Aorta (tissue), 5 donors: ENCODE measurements around the gene PPP2R3B. TPM values are rescaled to one million over a fixed set of nuclear protein-coding genes. Genes with fewer than 3 reads are reported as not detected.

Experiments used
- ATAC-seq: fragments of 200-7000 bp; cut with Tn5 transposase; one replicate; pipeline ENCODE4 v1.9.1; 2022; ENCODE audit warnings: moderate library complexity; ENCODE audit not compliant: low FRiP score
- DNase-seq, 2 donors: peaks; one replicate each; pipeline ENCODE4 v3.0.0-alpha.2; 2020
- H3K27ac ChIP-seq, 2 donors: one replicate each; pipeline ENCODE4 v1.5.1; 2013; ENCODE audit warnings: low read length in 2 of 2, mild to moderate bottlenecking in 2 of 2, moderate library complexity in 2 of 2, control low read depth in 1 of 2, inconsistent platforms in 1 of 2, low read depth in 1 of 2
- H3K27me3 ChIP-seq, 2 donors: one replicate each; pipeline ENCODE4 v1.6.1; 2013; ENCODE audit warnings: control low read depth in 1 of 2, low read length in 1 of 2, mild to moderate bottlenecking in 1 of 2, moderate library complexity in 1 of 2; ENCODE audit not compliant: insufficient read depth in 2 of 2, control insufficient read depth in 1 of 2
- H3K36me3 ChIP-seq, 2 donors: one replicate each; pipeline ENCODE4 v1.6.1; 2013; ENCODE audit warnings: control low read depth in 1 of 2, low read length in 1 of 2, mild to moderate bottlenecking in 1 of 2; ENCODE audit not compliant: insufficient read depth in 2 of 2, control insufficient read depth in 1 of 2
- H3K4me1 ChIP-seq, 2 donors: one replicate each; pipeline ENCODE4 v1.6.1; 2013; ENCODE audit warnings: low read length in 2 of 2, control low read depth in 1 of 2, mild to moderate bottlenecking in 1 of 2, moderate library complexity in 1 of 2; ENCODE audit not compliant: insufficient read depth in 2 of 2, control insufficient read depth in 1 of 2
- H3K4me3 ChIP-seq, 2 donors: one replicate each; pipeline ENCODE4 v1.5.1; 2013; ENCODE audit warnings: low read length in 2 of 2, control low read depth in 1 of 2, mild to moderate bottlenecking in 1 of 2
- H3K9me3 ChIP-seq: one replicate; pipeline ENCODE4 v1.6.1; 2013; ENCODE audit warnings: mild to moderate bottlenecking, low read length; ENCODE audit not compliant: control insufficient read depth
- WGBS, 2 donors: extraction: QIAGEN DNeasy Blood & Tissue Kit; methylation state at CpG; one replicate each; pipeline ENCODE4 v1.1.7; 2013; 5-methylcytosine and 5-hydroxymethylcytosine counted together
- intact Hi-C, 2 donors: fragments of 100-400 bp; cut with DNase I; formaldehyde crosslinking; loops; one replicate each; pipeline versions ENCODE4 v1.14.2 to v1.15.0; 2022
- polyA plus RNA-seq, 2 donors: library from polyadenylated mRNA; stranded (reverse); fragments of 200-250 nt; gene quantifications; one replicate each; pipeline ENCODE4 v1.2.3, GENCODE V29; 2013
- total RNA-seq, 2 donors: library from RNA; stranded (reverse); fragmentation: NEBNext Ultra II Directional; extraction: Animal tissue kit (Norgen Biotek cat#: 25700); gene quantifications; one replicate each; pipeline ENCODE4 v1.2.1, GENCODE V29; 2021
- donor health status: healthy with polysubstance abuse.
- donor health status: Bipolar disorder and iron deficiency.
- donor health status: DM: no; HTN: no; CAD: no.
- donor health status: DM: no; HTN: no; CAD: no.
- donor health status: DM: yes; HTN: yes; CAD: no.

Gene PPP2R3B
- total and polyA plus RNA-seq, 4 donors: 3.1 to 41.8 (median 13.4) TPM

DNA sequence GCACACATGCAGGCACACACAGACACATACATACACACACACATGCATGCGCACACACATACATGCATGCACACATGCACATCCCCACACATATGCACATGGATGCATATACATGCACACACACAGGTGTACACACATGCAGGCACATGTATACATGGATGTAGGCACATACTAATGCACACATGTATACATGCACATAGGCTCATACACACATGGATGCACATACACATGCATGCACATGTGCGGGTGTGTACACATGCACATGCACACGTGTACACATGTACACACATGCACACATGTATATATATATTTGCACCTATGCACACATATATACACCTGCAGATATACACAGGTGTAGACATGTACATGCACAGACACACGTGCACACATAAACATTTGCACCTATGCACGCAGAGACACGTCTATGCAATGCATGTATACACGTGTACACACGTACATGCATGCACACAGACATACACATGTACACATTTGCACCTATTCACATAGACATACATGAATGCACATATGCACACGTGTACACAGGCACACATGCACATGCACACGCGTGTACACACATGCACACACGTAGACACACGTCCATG lies 101.5 kb downstream of the PPP2R3B start:
- no peak overlapping the region for H3K27ac ChIP-seq
- H3K4me1 ChIP-seq: no peaks in the 10 kb centered on the region
- ATAC-seq (no peak), DNase-seq (peak; percentile 9 to 35)
- 92 to 93% methylated on average over 13 of the region's 13 CpGs for WGBS, 2 donors
- intact Hi-C loops: no loop called here
- no peaks in the 10 kb centered on the region for H3K27me3 ChIP-seq
- H3K4me3 ChIP-seq: no peak overlapping the region
- H3K36me3 ChIP-seq: no peaks in the 10 kb centered on the region
- H3K9me3 ChIP-seq: no peaks in the 10 kb centered on the region

Other genes starting within 250 kb of the PPP2R3B start
- 1 to 10 TPM; 3.7 to 9.7 TPM for gene PLCXD1, start 105.5 kb downstream of the PPP2R3B start, total RNA-seq
- 10 to 100 TPM in 1 of 2 donors, 1 to 10 TPM in 1; 1.3 to 16.3 TPM for gene PLCXD1, start 105.5 kb downstream of the PPP2R3B start, polyA plus RNA-seq
- 10 to 100 TPM; 34.7 to 44.7 TPM for gene GTPBP6, start 68.1 kb downstream of the PPP2R3B start, total RNA-seq
- 10 to 100 TPM; 38.8 to 62.6 TPM for gene GTPBP6, start 68.1 kb downstream of the PPP2R3B start, polyA plus RNA-seq
- gene SHOX, start 243.9 kb upstream of the PPP2R3B start, total RNA-seq: not detected
- under 1 TPM in 1 of 2 donors, not detected in 1; 0.13 TPM for gene SHOX, start 243.9 kb upstream of the PPP2R3B start, polyA plus RNA-seq